SK-N-MC (cell line): ENCODE results near the gene INF2.

Source experiments
- EZH2 ChIP-seq: fragments of 200-600 bp; sonication (generic); IDR thresholded peaks from one replicate; pipeline ENCODE4 v1.6.1; 2017; ENCODE audit warnings: antibody characterized with exemption
- FOXP2 ChIP-seq: optimal IDR thresholded peaks from 2 replicates; pipeline ENCODE3; 2011; ENCODE audit warnings: mild to moderate bottlenecking, moderate library complexity; ENCODE audit not compliant: insufficient read depth; ENCODE audit errors: extremely low read length, control extremely low read depth
- POLR2AphosphoS5 ChIP-seq: IDR thresholded peaks from 2 replicates; pipeline ENCODE4 v1.6.1; 2012; ENCODE audit warnings: mild to moderate bottlenecking, low read depth, low read length, borderline replicate concordance

DNA sequence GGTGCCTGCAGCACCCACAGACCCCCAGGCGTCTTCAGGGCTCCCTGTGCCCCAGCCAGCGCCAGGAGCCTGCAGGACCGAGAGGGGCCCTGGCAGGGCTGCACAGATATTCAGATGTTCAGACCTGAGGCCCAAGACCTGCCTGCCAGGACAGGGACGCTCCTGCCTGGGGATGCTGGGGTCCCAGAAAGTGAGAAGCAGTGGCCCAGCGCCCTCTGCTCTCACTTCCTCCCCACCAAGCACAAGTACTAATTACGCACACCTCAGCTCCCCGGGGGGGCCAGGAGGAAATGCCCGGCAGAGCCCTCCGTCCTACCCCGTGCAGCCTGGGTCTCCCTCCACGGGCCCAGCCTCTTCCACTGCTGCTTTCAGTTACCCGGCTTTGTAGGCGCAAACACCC lies 28.8 kb upstream of the INF2 start:
- no peak for TF ChIP-seq EZH2
- no peak for TF ChIP-seq POLR2AphosphoS5
- TF ChIP-seq FOXP2 = no peak
